A549 (cell line): ENCODE results near the gene SUMF1. TPM values are rescaled to one million over a fixed set of nuclear protein-coding genes. Genes with fewer than 3 reads are reported as not detected.

Experiments
- ATAC-seq, 2 experiments: fragments of 200-7000 bp in 1 of 2; fragments of >200 bp in 1 of 2; cut with Nextera tagmentation in 1 of 2; cut with Tn5 transposase in 1 of 2; 3 replicates each; pipeline versions ENCODE4 v1.8.0 to v1.9.1; 2018 to 2020; ENCODE audit warnings: mild to moderate bottlenecking in 1 of 2, moderate library complexity in 1 of 2
- CTCF ChIA-PET: fragments of 300-600 bp; sonication (Branson Sonifier 250); formaldehyde crosslinking; extraction: SDS; loops from one replicate; lab custom pipeline; 2021; ENCODE audit warnings: antibody characterized with exemption, inconsistent platforms; lab: Yijun Ruan, JAX
- POLR2A ChIA-PET: fragments of 350-600 bp; formaldehyde crosslinking; extraction: SDS; loops from one replicate; lab custom pipeline; 2021; ENCODE audit warnings: antibody characterized with exemption, inconsistent platforms; lab: Yijun Ruan, JAX
- DNase-seq, 2 experiments: peaks; one replicate each; pipeline versions ENCODE4 v3.0.0 to v3.0.0-alpha.2; 2011 to 2016; ENCODE audit warnings: low read depth in 1 of 2, low spot score in 1 of 2
- FAIRE-seq: peaks from 2 replicates; lab custom pipeline; 2011; peaks lifted over from hg19 to GRCh38; lab: Jason Lieb, UNC
- H3K27ac ChIP-seq, 2 experiments: fragments of >200 bp; sonication (Bioruptor Twin); formaldehyde crosslinking; 3 replicates each; pipeline ENCODE4 v1.5.1; 2016 to 2017
- H3K4me1 ChIP-seq: fragments of >200 bp; sonication (Bioruptor Twin); formaldehyde crosslinking; 3 replicates; pipeline ENCODE4 v1.6.1; 2016
- H3K4me2 ChIP-seq: fragments of >200 bp; sonication (Bioruptor Twin); formaldehyde crosslinking; 3 replicates; pipeline ENCODE4 v1.6.1; 2016
- H3K4me3 ChIP-seq: fragments of >200 bp; sonication (Bioruptor Twin); formaldehyde crosslinking; 3 replicates; pipeline ENCODE4 v1.5.1; 2016
- H3K9me3 ChIP-seq: fragments of >200 bp; sonication (Bioruptor Twin); formaldehyde crosslinking; 3 replicates; pipeline ENCODE4 v1.6.1; 2016
- BHLHE40 ChIP-seq: IDR thresholded peaks from 2 replicates; pipeline ENCODE4 v1.6.1; 2012; ENCODE audit warnings: low read depth, low read length, inconsistent platforms
- CBX8 ChIP-seq: fragments of 200-600 bp; sonication (generic); IDR thresholded peaks from 2 replicates; pipeline ENCODE4 v1.6.1; 2016
- CHD2 ChIP-seq: fragments of 150-350 bp; IDR thresholded peaks from 2 replicates; pipeline ENCODE4 v1.6.1; 2014; ENCODE audit warnings: low read length; ENCODE audit not compliant: partially characterized antibody
- CHD4 ChIP-seq: fragments of 200-600 bp; sonication (generic); IDR thresholded peaks from 2 replicates; pipeline ENCODE4 v1.6.1; 2016; ENCODE audit warnings: antibody characterized with exemption, mild to moderate bottlenecking, borderline replicate concordance
- EHMT2 ChIP-seq: fragments of 200-600 bp; sonication (generic); IDR thresholded peaks from 2 replicates; pipeline ENCODE4 v1.6.1; 2016; ENCODE audit warnings: antibody characterized with exemption, low read depth, mild to moderate bottlenecking, moderate library complexity
- EP300 ChIP-seq, 2 experiments: fragments of >200 bp; sonication (Bioruptor Twin); formaldehyde crosslinking; IDR thresholded peaks; 2 replicates in 1 of 2; 3 replicates in 1 of 2; pipeline ENCODE4 v1.6.1; 2016 to 2017
- ESRRA ChIP-seq: fragments of 150-350 bp; IDR thresholded peaks from 2 replicates; pipeline ENCODE4 v1.6.1; 2014; ENCODE audit warnings: mild to moderate bottlenecking, low read length, borderline replicate concordance
- FOSB ChIP-seq: fragments of 250-450 bp; sonication (Bioruptor Pico); IDR thresholded peaks from 2 replicates; pipeline ENCODE4 v1.5.0; 2020; ENCODE audit warnings: mild to moderate bottlenecking, moderate library complexity
- FOSL2 ChIP-seq, 2 experiments: fragments of 450-650 bp in 1 of 2; fragments of >200 bp in 1 of 2; sonication (Bioruptor Twin) in 1 of 2; formaldehyde crosslinking; IDR thresholded peaks; 2 replicates each; pipeline versions ENCODE4 v1.5.0 to v1.6.1; 2016 to 2020; ENCODE audit warnings: mild to moderate bottlenecking in 1 of 2, moderate library complexity in 1 of 2
- GATA3 ChIP-seq: IDR thresholded peaks from 2 replicates; pipeline ENCODE4 v1.6.1; 2012; ENCODE audit warnings: borderline replicate concordance
- HES2 ChIP-seq: fragments of >200 bp; sonication (Bioruptor Twin); formaldehyde crosslinking; IDR thresholded peaks from 2 replicates; pipeline ENCODE4 v1.6.1; 2016
- JUN ChIP-seq, 2 experiments: fragments of >200 bp; sonication (Bioruptor Twin); formaldehyde crosslinking; IDR thresholded peaks; 2 replicates in 1 of 2; 3 replicates in 1 of 2; pipeline ENCODE4 v1.6.1; 2016 to 2017
- NPAS2 ChIP-seq: fragments of 250-450 bp; sonication (Bioruptor Pico); IDR thresholded peaks from 2 replicates; pipeline ENCODE4 v1.8.0; 2022; ENCODE audit warnings: mild to moderate bottlenecking, moderate library complexity, borderline replicate concordance
- POLR2AphosphoS2 ChIP-seq: conservative IDR thresholded peaks from 2 replicates; pipeline ENCODE4 v1.6.1; 2012; ENCODE audit warnings: low read length, improper control_type of control experiment, inconsistent platforms
- RCOR1 ChIP-seq: fragments of 150-350 bp; IDR thresholded peaks from 2 replicates; pipeline ENCODE4 v1.6.1; 2014; ENCODE audit warnings: antibody characterized with exemption, low read length, low read depth
- RFX5 ChIP-seq: fragments of 450-650 bp; IDR thresholded peaks from 2 replicates; pipeline ENCODE4 v1.7.1; 2014; ENCODE audit warnings: antibody characterized with exemption, mild to moderate bottlenecking, moderate library complexity
- RNF2 ChIP-seq: fragments of 200-600 bp; sonication (generic); IDR thresholded peaks from 2 replicates; pipeline ENCODE4 v1.6.1; 2016; ENCODE audit warnings: low read depth, mild to moderate bottlenecking, antibody characterized with exemption, moderate library complexity, borderline replicate concordance
- SMC3 ChIP-seq: fragments of >200 bp; sonication (Bioruptor Twin); formaldehyde crosslinking; IDR thresholded peaks from 3 replicates; pipeline ENCODE4 v1.6.1; 2018; ENCODE audit warnings: inconsistent platforms
- TFCP2L1 ChIP-seq: fragments of 250-450 bp; sonication (Bioruptor Pico); IDR thresholded peaks from 2 replicates; pipeline ENCODE4 v1.5.0; 2021; ENCODE audit warnings: mild to moderate bottlenecking
- TP53 ChIP-seq: fragments of 250-450 bp; sonication (Bioruptor Pico); IDR thresholded peaks from 2 replicates; pipeline ENCODE4 v1.5.0; 2021; ENCODE audit warnings: mild to moderate bottlenecking, moderate library complexity
- ZSCAN20 ChIP-seq: fragments of 250-450 bp; sonication (Bioruptor Pico); IDR thresholded peaks from 2 replicates; pipeline ENCODE4 v1.8.0; 2022; ENCODE audit warnings: mild to moderate bottlenecking, moderate library complexity
- WGBS: methylation state at CpG from one replicate; pipeline ENCODE4 v1.1.6; 2017; ENCODE audit errors: missing lambda C conversion rate; 5-methylcytosine and 5-hydroxymethylcytosine counted together
- polyA plus RNA-seq, 4 experiments: library from polyadenylated mRNA; depleted of rRNA in 3 of 4; stranded (reverse); fragments of >200 nt; fragmentation: RNase III in 1 of 4; extraction: RNeasy Plus Mini Kit Qiagen cat#74134 plus additional on column Dnase treatment in 1 of 4; gene quantifications; 2 replicates in 3 of 4; 3 replicates in 1 of 4; pipeline ENCODE4 v1.2.3, GENCODE V29; 2011 to 2017
- TF ChIP-seq, protein P1 (sequence below): fragments of >200 bp; sonication (Bioruptor Twin); formaldehyde crosslinking; IDR thresholded peaks from 3 replicates; pipeline ENCODE4 v1.5.1; 2016
- TF ChIP-seq, protein P2 (sequence below): IDR thresholded peaks from 2 replicates; pipeline ENCODE4 v1.6.1; 2012

The SUMF1 gene
- polyA plus RNA-seq, 2 of the 4 experiments (the other 2 are of a cell fraction), result 20.9 to 25.4 TPM

GRCh38 chr3:4509043-4509442 is 42.0 kb upstream of the SUMF1 start (continued):
- no peak for TF ChIP-seq RCOR1
- no peak for TF ChIP-seq ESRRA
- no peak for TF ChIP-seq JUN (IDR thresholded peaks at IDR 0.05)
- TF ChIP-seq, all 56 proteins: peak for 0

DNA sequence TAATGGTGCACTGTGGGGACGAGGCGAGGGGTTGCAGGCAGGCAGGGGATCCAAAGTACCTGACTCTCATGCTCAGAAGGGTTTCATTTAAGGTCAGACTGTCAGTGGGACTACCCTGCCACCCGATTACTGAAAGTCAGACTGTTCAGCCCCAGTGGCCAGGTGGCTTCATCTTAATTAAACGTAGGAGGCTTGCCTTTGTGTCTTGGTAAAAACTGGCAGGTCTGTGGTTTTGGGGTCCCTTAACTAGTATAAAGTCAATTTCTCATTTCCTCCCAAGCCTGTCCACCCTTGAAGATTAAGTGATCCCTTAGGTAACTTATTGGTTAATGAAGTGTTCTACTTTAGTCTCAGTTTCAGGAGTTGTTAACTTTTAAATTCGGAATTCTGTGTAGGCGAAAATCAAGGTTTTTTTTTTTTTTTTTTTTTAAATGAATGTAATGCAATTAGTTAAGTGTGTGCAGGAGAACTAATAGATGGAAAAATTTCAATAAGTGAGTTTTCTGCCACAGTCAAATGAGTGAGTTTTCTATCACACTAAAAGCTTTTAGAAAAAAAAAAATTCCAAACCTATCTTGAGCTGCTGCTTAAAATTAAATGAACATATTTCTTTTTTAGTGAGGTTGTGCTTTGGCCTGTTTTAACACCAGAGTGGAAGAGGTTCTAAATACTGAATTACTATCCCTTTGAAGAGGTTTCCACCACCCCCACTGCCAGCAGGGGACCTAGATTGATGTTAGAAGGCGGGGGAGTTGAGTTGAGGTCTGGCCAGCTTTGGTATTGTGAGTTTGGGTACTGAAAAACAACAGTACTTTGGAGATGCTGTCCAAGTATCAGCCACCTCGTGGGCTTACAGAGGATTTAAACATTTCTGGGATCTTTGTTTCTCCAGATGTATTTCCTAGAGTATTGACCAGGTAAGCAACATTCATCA is 41.2 kb upstream of the SUMF1 start:
- no peaks in the 10 kb centered on the region for H3K4me1 ChIP-seq
- FAIRE-seq, result no peak
- H3K9me3 ChIP-seq, result no peaks in the 10 kb centered on the region
- ChIA-PET CTCF (interaction anchor here (0.7 to 1.0 kb wide), 2 partner anchors 10 to 168 kb away, joined by 3 read pairs; no protein-coding TSS in a partner anchor), POLR2A (interaction anchor here (2.8 kb wide), 1 partner anchor 15 kb away, joined by 11 read pairs; the partner anchor contains the start of gene ITPR1)
- DNase-seq, result no peak
- TF ChIP-seq BHLHE40 (no peak), CHD2 (no peak), ESRRA (no peak), CBX8 (no peak), RNF2 (no peak), NPAS2 (no peak), GATA3 (no peak), EHMT2 (no peak), FOSB (CRISPR knock-in tag) (no peak), HES2 (no peak), TP53 (CRISPR knock-in tag) (no peak), TFCP2L1 (CRISPR knock-in tag) (no peak), JUN (IDR thresholded peaks at IDR 0.05) (no peak), EP300 (IDR thresholded peaks at IDR 0.05) (no peak), ZSCAN20 (no peak)
- TF ChIP-seq, protein P1, sequence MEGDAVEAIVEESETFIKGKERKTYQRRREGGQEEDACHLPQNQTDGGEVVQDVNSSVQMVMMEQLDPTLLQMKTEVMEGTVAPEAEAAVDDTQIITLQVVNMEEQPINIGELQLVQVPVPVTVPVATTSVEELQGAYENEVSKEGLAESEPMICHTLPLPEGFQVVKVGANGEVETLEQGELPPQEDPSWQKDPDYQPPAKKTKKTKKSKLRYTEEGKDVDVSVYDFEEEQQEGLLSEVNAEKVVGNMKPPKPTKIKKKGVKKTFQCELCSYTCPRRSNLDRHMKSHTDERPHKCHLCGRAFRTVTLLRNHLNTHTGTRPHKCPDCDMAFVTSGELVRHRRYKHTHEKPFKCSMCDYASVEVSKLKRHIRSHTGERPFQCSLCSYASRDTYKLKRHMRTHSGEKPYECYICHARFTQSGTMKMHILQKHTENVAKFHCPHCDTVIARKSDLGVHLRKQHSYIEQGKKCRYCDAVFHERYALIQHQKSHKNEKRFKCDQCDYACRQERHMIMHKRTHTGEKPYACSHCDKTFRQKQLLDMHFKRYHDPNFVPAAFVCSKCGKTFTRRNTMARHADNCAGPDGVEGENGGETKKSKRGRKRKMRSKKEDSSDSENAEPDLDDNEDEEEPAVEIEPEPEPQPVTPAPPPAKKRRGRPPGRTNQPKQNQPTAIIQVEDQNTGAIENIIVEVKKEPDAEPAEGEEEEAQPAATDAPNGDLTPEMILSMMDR, result no peak
- TF ChIP-seq, protein P2, sequence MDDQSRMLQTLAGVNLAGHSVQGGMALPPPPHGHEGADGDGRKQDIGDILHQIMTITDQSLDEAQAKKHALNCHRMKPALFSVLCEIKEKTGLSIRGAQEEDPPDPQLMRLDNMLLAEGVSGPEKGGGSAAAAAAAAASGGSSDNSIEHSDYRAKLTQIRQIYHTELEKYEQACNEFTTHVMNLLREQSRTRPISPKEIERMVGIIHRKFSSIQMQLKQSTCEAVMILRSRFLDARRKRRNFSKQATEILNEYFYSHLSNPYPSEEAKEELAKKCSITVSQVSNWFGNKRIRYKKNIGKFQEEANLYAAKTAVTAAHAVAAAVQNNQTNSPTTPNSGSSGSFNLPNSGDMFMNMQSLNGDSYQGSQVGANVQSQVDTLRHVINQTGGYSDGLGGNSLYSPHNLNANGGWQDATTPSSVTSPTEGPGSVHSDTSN, result no peak
- no peak overlapping the region for H3K27ac ChIP-seq
- ATAC-seq, result no peak
- H3K4me2 ChIP-seq, result no peak overlapping the region
- no peak overlapping the region for H3K4me3 ChIP-seq
- WGBS, result 68% methylated on average over 8 of the region's 8 CpGs

GRCh38 chr3:4507024-4507596 is 40.0 kb upstream of the SUMF1 start:
- CTCF ChIA-PET, result interaction anchor here (0.8 kb wide), 1 partner anchor 13 kb away, joined by 3 read pairs; no protein-coding TSS in a partner anchor
- no peaks in the 10 kb centered on the region for H3K4me1 ChIP-seq
- POLR2A ChIA-PET, result interaction anchor here (0.6 to 2.8 kb wide), 2 partner anchors 14 to 38 kb away, joined by 3 to 11 read pairs; partner anchors contain the start of gene ITPR1
- H3K4me3 ChIP-seq, result no peak overlapping the region
- H3K27ac ChIP-seq, result no peak overlapping the region
- no peak for ATAC-seq
- TF ChIP-seq SMC3, result no peak
- TF ChIP-seq RNF2, result no peak
- TF ChIP-seq POLR2AphosphoS2, result no peak
- TF ChIP-seq RFX5, result no peak
- TF ChIP-seq FOSL2 (IDR thresholded peaks at IDR 0.05), result no peak
- TF ChIP-seq FOSL2 (CRISPR knock-in tag; IDR thresholded peaks at IDR 0.05), result no peak
- TF ChIP-seq CHD4, result no peak
- FAIRE-seq, result no peak
- no peak overlapping the region for H3K4me2 ChIP-seq
- no peaks in the 10 kb centered on the region for H3K9me3 ChIP-seq
- 69% methylated on average over 5 of the region's 5 CpGs for WGBS
- no peak for DNase-seq
